HG02642 (cell line): ENCODE data around the gene FOLR1.

Experiments
- ATAC-seq: cut with Tn5 transposase; IDR thresholded peaks from one replicate; pipeline ENCODE4 v1.9.1; 2021; ENCODE audit warnings: mild to moderate bottlenecking; ENCODE audit not compliant: unreplicated experiment, poor library complexity

FOLR1 gene

GRCh38 chr11:72245263-72245816 is 53.4 kb downstream of the FOLR1 start:
- ATAC-seq = no peak
